Activated CD8-positive, alpha-beta T cell treated with anti-CD3 and anti-CD28 coated beads for 36 hours (primary cell): ENCODE data around the gene BFAR. TPM values are rescaled to one million over a fixed set of nuclear protein-coding genes. Genes with fewer than 3 reads are reported as not detected.

ENCODE experiments used
- ATAC-seq: fragments of 200-7000 bp; cut with Tn5 transposase; one replicate; pipeline ENCODE4 v1.10.0; 2021; ENCODE audit warnings: mild to moderate bottlenecking, moderate library complexity
- CTCF ChIA-PET: fragments of 350-600 bp; sonication (Branson Sonifier 250); formaldehyde crosslinking; loops from one replicate; lab custom pipeline; 2021; ENCODE audit warnings: antibody characterized with exemption; lab: Charles Lee
- POLR2A ChIA-PET: fragments of 350-600 bp; sonication (Branson Sonifier 250); formaldehyde crosslinking; loops from one replicate; lab custom pipeline; 2021; ENCODE audit warnings: antibody characterized with exemption; lab: Charles Lee
- DNase-seq: peaks from one replicate; pipeline ENCODE4 v3.0.0-alpha.2; 2020
- H3K27ac Mint-ChIP-seq: one replicate; pipeline ENCODE4 v1.8.0; 2021; ENCODE audit warnings: mild to moderate bottlenecking, mixed read lengths
- H3K27me3 Mint-ChIP-seq: one replicate; pipeline ENCODE4 v1.8.0; 2021; ENCODE audit warnings: mixed read lengths
- H3K36me3 Mint-ChIP-seq: one replicate; pipeline ENCODE4 v1.8.0; 2021; ENCODE audit warnings: low read depth, mixed read lengths
- H3K4me1 Mint-ChIP-seq: one replicate; pipeline ENCODE4 v1.8.0; 2021; ENCODE audit warnings: low read depth, mixed read lengths
- H3K4me3 Mint-ChIP-seq: one replicate; pipeline ENCODE4 v1.8.0; 2021; ENCODE audit warnings: mild to moderate bottlenecking, moderate library complexity, mixed read lengths
- H3K9me3 Mint-ChIP-seq: one replicate; pipeline ENCODE4 v1.8.0; 2021; ENCODE audit warnings: mixed read lengths
- CTCF ChIP-seq: fragments of 200-600 bp; IDR thresholded peaks from one replicate; pipeline ENCODE4 v1.8.0; 2022; ENCODE audit warnings: antibody characterized with exemption, mild to moderate bottlenecking
- intact Hi-C: fragments of 100-400 bp; cut with micrococcal nuclease; formaldehyde crosslinking; loops from one replicate; pipeline ENCODE4 v1.10.0; 2022
- total RNA-seq, 2 experiments: library from RNA; stranded (reverse); gene quantifications; one replicate each; pipeline ENCODE4 v1.2.3, GENCODE V29; 2021

BFAR gene
- total RNA-seq, 2 experiments from 2014 or later = 53.4 to 58.4 TPM

GRCh38 chr16:14611660-14612059, 21.1 kb upstream of the BFAR start:
- intact Hi-C loops = no loop called here
- ATAC-seq = no peak
- no peak for TF ChIP-seq CTCF
- Mint-ChIP-seq H3K9me3 (no peaks in the 10 kb centered on the region), H3K27me3 (no peaks in the 10 kb centered on the region), H3K36me3 (peaks cover 43% of the 10 kb centered on the region), H3K4me1 (peaks cover 2% of the 10 kb centered on the region), H3K27ac (no peak overlapping the region), H3K4me3 (no peak overlapping the region)
- no peak for DNase-seq
- CTCF ChIA-PET = interaction anchor here (1.0 kb wide), 1 partner anchor 9 kb away, joined by 3 read pairs; no protein-coding TSS in a partner anchor
- POLR2A ChIA-PET = interaction anchor here (3.0 kb wide), 1 partner anchor 18 kb away, joined by 13 read pairs; the partner anchor contains the start of gene PARN

- DNase-seq (no peak), ATAC-seq (no peak)
- CTCF ChIA-PET = no interaction called here
- no peak for TF ChIP-seq CTCF
- peaks cover 46% of the 10 kb centered on the region for H3K36me3 Mint-ChIP-seq
- POLR2A ChIA-PET = no interaction called here
- intact Hi-C loops = no loop called here
- no peak overlapping the region for H3K27ac Mint-ChIP-seq
- H3K9me3 Mint-ChIP-seq = no peaks in the 10 kb centered on the region
- no peaks in the 10 kb centered on the region for H3K27me3 Mint-ChIP-seq
- H3K4me1 Mint-ChIP-seq = peaks cover 2% of the 10 kb centered on the region
- no peak overlapping the region for H3K4me3 Mint-ChIP-seq
Measured at GRCh38 chr16:14613991-14614390, 18.8 kb upstream of the BFAR start.

GRCh38 chr16:14616280-14616679, 16.5 kb upstream of the BFAR start:
- DNase-seq = no peak
- TF ChIP-seq CTCF = no peak
- no peak for ATAC-seq
- Mint-ChIP-seq H3K27ac (no peak overlapping the region), H3K36me3 (peaks cover 37% of the 10 kb centered on the region), H3K4me1 (peaks cover 5% of the 10 kb centered on the region), H3K9me3 (no peaks in the 10 kb centered on the region), H3K27me3 (no peaks in the 10 kb centered on the region), H3K4me3 (no peak overlapping the region)
- ChIA-PET CTCF (no interaction called here), POLR2A (no interaction called here)
- intact Hi-C loops = no loop called here

- no peaks in the 10 kb centered on the region for H3K27me3 Mint-ChIP-seq
- peaks cover 33% of the 10 kb centered on the region for H3K36me3 Mint-ChIP-seq
- TF ChIP-seq CTCF = no peak
- intact Hi-C loops = no loop called here
- H3K4me3 Mint-ChIP-seq = no peak overlapping the region
- CTCF ChIA-PET = no interaction called here
- DNase-seq (no peak), ATAC-seq (no peak)
- H3K4me1 Mint-ChIP-seq = peaks cover 5% of the 10 kb centered on the region
- no peak overlapping the region for H3K27ac Mint-ChIP-seq
- no peaks in the 10 kb centered on the region for H3K9me3 Mint-ChIP-seq
- POLR2A ChIA-PET = no interaction called here
Measured at GRCh38 chr16:14618566-14618965, 14.2 kb upstream of the BFAR start.

- Mint-ChIP-seq H3K9me3 (no peaks in the 10 kb centered on the region), H3K36me3 (peaks cover 37% of the 10 kb centered on the region), H3K27me3 (no peaks in the 10 kb centered on the region), H3K4me1 (peaks cover 34% of the 10 kb centered on the region), H3K27ac (no peak overlapping the region), H3K4me3 (no peak overlapping the region)
- ChIA-PET POLR2A (no interaction called here), CTCF (no interaction called here)
- no peak for TF ChIP-seq CTCF
- intact Hi-C loops = no loop called here
- ATAC-seq (no peak), DNase-seq (no peak)
Measured at GRCh38 chr16:14627078-14627477, 5.7 kb upstream of the BFAR start.
